GM19463 (cell line): Measurements from ENCODE around the gene SPATA7.
"Not testable (repeated sequence)": the region's sequence is repeated elsewhere in the genome, so short reads cannot be mapped to it uniquely, and the experiment has no call there.

Experiments
- ATAC-seq: cut with Tn5 transposase; IDR thresholded peaks from one replicate; pipeline ENCODE4 v1.9.1; 2021; ENCODE audit warnings: mild to moderate bottlenecking, moderate library complexity; ENCODE audit not compliant: unreplicated experiment

The SPATA7 gene

DNA sequence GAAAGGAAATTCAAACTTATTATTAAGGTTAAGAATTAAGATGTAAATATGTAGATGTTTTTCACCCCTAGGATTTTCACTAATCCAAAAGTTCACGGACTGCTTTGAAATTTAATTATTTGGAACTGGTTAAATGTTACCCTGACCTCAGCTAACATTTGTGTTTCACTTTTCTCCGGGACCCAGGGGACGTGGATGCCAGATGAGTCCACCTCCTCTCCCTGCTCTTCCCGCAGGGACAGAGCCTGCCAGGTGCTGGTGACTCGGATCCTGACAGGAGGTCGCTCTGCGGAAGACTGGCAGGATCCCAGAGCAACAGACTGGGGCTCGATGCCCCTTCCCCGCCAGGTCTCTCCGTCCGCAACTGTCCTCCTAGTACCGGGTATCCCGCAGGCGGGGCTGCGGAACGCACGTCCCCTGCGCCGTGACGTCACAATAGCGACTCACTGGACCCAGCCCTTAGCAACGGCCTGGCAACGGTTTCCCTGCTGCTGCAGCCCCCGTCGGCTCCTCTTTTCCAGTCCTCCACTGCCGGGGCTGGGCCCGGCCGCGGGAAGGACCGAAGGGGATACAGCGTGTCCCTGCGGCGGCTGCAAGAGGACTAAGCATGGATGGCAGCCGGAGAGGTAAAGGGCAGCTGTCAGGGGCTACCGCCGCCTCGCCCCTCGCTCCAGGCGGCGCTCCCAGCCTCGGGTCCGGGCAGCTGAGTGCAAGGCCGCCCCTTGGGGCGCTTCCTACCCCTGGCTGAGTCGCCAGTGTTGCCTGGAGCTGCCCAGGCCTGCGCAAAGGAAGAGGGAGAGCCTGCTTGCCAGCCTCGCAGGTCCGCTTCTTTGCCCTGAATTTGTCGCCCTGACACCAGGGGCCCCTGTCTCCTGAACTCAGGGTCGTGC lies at the start of gene SPATA7:
Gene SPATA7, plus strand, starts transcription at position 446 of the 890 bp plus-strand sequence. Its CDS starts 162 bp downstream, at position 608.
- peak; percentile 99 for ATAC-seq

- ATAC-seq = no peak
These were observed 45.1 kb upstream of the SPATA7 start for GRCh38 chr14:88340357-88340756.

DNA sequence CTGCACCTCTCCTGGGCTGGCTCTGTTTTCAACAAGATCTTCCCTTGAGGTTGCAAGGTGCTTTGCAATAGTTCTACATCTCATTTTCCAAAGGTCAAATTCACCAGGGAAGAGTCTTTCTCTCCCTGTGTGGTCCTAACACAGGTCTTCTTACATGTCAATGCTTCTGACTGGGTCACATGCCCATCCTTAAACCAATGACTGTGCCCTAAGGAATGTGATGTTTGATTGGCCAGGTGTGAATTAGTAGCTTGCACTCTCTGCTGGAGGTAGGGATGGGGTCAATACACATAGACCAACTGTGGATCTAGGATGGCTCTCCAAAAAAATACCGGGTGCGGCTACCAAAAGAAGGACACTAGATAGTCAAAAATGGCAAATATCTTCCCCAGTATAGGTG lies 42.5 kb upstream of the SPATA7 start:
- no peak for ATAC-seq

GRCh38 chr14:88346048-88346639 lies 39.3 kb upstream of the SPATA7 start:
- ATAC-seq = no peak

GRCh38 chr14:88348546-88348945 lies 36.9 kb upstream of the SPATA7 start:
- no peak for ATAC-seq

DNA sequence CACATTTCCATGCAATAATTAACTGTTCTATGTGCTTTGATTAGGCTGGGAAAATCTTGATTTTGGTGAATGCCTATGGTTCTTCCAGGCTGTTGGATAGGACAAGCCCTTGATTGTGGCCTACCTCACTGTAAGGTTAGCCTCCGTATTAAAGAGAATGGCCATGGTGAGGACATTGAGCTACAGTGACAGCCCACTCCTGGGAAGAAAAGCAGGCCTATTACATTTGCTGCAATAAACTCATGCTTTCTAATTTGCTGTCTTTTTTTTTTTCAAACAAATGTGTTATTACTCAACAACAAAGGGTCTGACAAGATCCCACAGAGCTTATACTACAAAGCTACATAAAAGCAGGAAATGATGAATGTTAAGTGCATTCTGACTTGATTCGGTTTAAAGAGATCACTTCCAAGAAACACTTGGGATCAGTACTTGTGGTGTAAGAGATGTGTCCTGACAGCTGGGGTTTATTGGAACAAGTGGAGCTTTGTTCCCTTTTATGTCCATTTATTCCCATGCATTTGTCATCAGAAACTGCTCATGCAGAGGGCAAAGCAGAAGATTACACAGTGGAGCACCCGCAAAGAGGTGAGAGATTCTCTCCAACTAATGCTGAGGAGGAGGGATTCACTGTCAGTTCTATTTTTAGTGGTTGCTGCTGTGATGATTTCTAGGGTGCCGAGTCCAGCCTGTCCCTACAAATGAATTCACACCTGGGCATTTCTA lies 33.3 kb upstream of the SPATA7 start:
- ATAC-seq = no peak

GRCh38 chr14:88352698-88353097 lies 32.8 kb upstream of the SPATA7 start:
- no peak for ATAC-seq

DNA sequence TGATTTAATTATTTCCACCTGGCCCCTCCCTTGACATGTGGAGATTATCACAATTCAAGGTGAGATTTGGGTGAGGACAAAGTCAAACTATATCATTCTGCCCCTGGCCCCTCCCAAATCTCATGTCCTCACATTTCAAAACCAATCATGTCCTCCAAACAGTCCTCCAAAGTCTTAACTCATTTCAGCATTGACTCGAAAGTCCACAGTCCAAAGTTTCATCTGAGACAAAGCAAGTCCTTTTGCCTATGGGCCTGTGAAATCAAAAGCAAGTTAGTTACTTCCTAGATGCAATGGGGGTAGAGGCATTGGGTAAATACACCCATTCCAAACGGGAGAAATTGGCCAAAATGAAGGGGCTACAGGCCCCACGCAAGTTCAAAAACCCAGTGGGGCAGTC lies 31.1 kb upstream of the SPATA7 start:
- no peak for ATAC-seq

- no peak for ATAC-seq
These were observed 26.0 kb upstream of the SPATA7 start for GRCh38 chr14:88359500-88359899.

DNA sequence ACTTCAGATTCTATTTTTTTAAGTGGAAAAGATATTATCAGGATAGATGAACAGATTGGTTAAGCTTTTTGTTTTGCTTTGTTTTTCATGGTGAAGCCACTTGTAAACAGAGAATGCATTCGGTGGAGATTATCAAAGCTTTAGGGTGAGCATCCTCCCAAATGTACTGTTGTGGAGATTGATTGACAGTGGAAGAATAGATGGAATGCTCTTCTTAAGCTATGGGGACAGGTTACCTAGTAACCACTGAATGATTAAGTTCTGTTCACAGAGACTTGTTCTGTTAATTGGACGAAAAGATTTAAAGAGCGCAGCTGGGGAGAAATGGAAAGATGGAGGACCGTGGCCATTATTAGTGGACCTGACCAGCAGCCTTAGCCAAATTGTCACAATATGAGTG lies 21.8 kb upstream of the SPATA7 start:
- ATAC-seq = no peak

- no peak for ATAC-seq
These were observed 20.6 kb upstream of the SPATA7 start for GRCh38 chr14:88364710-88365413.

- no peak for ATAC-seq
These were observed 16.0 kb upstream of the SPATA7 start for GRCh38 chr14:88369496-88369895.

GRCh38 chr14:88379706-88380343 lies 5.6 kb upstream of the SPATA7 start:
- no peak for ATAC-seq

GRCh38 chr14:88380405-88380804 lies 5.1 kb upstream of the SPATA7 start:
- ATAC-seq = no peak

GRCh38 chr14:88381634-88382033 lies 3.8 kb upstream of the SPATA7 start:
- not testable (repeated sequence) for ATAC-seq

- ATAC-seq = no peak
These were observed 739 bp upstream of the SPATA7 start for GRCh38 chr14:88384718-88385117.

DNA sequence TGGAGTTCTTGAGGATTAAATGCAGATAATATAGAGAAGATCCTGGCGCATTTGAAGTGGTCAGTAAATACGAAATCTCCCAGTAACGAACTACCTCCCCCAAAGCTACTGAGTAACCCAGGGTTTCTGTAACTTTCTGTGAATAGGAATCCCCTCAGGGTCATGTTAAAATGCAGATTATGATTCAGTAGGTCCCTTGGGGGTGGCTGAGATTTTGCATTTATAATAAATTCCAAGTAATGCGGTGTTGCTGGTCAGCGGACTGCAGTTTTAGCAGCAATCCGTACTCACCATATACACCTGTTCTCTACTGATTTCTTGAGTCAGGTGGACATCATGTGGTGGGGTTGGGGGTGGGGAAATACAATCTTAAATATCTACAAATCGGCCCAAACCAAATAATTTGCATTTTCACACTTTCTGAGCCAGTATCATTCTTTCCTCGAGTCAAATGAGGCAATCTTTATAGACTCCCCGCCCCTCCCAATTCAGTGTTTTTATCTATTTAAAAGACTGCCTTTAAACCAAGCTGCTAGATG lies 868 bp downstream of the SPATA7 start:
- no peak for ATAC-seq

DNA sequence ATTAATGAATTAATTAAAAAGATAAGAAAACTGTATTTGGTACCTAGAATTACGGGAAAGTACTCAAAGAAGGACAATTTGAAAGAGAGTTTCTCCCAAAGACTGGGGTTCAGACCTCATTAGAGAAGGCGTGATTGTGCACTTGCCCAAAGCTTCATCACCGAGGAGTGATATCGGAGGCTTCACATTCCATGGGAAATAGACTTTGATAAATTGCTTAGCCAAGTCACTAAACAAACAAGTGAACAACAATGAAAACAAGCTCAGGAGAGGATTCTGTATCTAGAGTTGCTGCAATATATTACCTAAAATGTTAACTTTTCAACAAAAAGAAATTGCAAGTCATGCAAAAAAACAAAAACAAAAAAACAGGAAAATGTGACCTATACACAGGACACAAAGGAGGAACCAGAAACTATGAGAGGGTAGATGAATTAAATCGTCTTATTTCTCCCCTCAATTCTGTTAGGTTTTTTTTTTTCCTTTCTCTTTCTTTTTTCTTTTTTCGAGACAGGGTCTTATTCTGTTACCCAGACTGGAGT lies 3.4 kb downstream of the SPATA7 start:
- ATAC-seq = no peak

GRCh38 chr14:88392609-88393008 lies 7.2 kb downstream of the SPATA7 start:
- ATAC-seq = no peak

DNA sequence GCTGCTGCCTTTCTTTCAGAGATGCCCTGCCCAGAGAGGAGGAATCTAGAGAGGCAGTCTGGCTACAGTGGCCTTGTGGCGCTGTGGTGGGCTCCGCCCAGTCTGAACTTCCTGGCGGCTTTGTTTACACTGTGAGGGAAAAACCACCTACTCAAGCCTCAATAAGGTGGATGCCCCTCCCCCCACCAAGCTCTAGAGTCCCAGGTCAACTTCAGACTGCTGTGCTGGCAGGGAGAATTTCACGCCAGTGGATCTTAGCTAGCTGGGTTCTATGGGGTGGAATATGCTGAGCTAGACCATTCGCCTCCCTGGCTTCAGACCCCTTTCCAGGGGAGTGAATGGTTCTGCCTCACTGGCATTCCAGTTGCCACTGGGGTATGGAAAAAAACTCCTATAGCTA lies 25.6 kb downstream of the SPATA7 start:
- no peak for ATAC-seq
